GM18951 (cell line): ENCODE measurements around the gene DNAAF9.

Experiments used
- POLR2A ChIP-seq: IDR thresholded peaks from 4 replicates; pipeline ENCODE4 v1.6.1; 2011; ENCODE audit warnings: mild to moderate bottlenecking; ENCODE audit not compliant: insufficient read length, insufficient read depth; ENCODE audit errors: extremely low read depth
- in situ Hi-C: fragments of 300-500 bp; cut with MboI; formaldehyde crosslinking; loops from one replicate; pipeline ENCODE4 v1.12.0; 2022; ENCODE audit warnings: low sequenced_read_pairs, mixed read lengths, inconsistent platforms; ENCODE audit not compliant: unreplicated experiment

The DNAAF9 gene

GRCh38 chr20:3380228-3381070, 27.0 kb downstream of the DNAAF9 start:
- TF ChIP-seq POLR2A, result no peak
- in situ Hi-C loops, result no loop called here

- in situ Hi-C loops, result no loop called here
- no peak for TF ChIP-seq POLR2A
Observed at GRCh38 chr20:3378138-3378537, 29.3 kb downstream of the DNAAF9 start.

- in situ Hi-C loops, result no loop called here
- TF ChIP-seq POLR2A, result no peak
Observed at GRCh38 chr20:3377644-3378043, 29.8 kb downstream of the DNAAF9 start.

DNA sequence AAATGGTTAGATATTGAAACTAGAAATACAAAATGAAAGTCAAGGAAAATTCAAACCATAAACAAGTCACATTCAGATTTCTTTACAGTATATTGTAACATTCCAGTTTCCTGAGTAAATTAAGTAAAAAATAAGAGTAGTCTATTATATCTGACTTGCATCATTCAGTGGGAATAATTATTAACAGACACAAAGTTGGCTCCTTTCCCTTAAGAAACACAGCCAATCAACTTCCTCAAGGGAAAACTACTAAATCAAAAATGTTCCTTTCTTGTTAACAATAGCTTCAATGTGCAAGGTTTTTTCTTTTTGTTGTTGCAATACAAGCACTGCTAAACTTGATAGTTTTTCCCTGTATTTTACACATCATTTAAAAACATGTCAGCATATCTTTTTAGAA, 33.2 kb downstream of the DNAAF9 start:
- TF ChIP-seq POLR2A, result no peak
- in situ Hi-C loops, result no loop called here

DNA sequence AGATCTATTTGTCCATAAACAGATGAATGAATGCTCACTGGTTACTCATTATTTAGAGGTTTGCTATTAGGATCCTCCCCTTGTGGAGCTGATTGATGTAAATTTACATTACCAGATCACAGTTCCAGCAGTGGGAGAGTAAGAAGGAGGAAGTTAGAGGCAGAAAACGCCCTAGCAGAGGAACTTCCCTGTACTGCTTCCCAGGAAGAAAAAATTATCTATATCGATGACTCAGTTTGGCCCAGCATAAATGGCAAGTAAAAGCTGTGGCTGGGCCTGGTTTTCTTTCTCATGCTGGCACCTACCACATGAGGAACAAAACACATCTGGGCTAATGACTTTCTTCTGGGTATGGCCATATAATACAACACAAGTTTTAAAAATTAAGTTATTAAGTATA, 35.7 kb downstream of the DNAAF9 start:
- in situ Hi-C loops, result no loop called here
- TF ChIP-seq POLR2A, result no peak

GRCh38 chr20:3367089-3367488, 40.4 kb downstream of the DNAAF9 start:
- in situ Hi-C loops, result no loop called here
- no peak for TF ChIP-seq POLR2A

DNA sequence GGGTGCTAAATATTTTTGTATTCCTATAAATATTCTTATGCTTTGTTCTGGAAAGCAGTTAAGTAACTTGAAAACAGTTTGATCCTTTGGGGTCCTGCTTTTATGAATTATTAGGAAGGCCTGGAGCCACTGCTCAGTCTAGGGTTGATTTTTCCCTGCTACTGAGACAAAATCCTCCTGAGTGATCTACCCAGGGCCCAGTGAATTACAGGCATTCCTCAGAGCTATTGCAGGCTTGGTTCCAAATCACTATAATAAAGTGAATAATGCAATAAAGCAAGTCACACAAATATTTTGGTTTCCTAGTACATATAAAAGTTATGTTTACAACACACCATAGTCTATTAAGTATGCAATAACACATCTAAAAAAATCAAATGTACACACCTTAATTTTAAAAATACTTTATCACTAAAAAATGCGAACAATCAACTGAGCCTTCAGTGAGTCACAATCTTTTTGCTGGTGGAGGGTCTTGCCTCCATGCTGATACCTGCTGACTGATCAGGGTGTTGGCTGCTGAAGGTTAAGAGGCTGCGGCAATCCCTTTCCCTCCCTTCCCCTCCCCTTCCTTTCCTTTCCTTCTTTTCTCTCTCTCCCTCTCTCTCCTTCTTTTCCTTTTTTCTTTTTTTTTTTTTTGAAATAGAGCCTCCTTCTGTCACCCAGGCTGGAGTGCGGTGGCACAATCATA, 43.0 kb downstream of the DNAAF9 start:
- in situ Hi-C loops, result no loop called here
- TF ChIP-seq POLR2A, result no peak

DNA sequence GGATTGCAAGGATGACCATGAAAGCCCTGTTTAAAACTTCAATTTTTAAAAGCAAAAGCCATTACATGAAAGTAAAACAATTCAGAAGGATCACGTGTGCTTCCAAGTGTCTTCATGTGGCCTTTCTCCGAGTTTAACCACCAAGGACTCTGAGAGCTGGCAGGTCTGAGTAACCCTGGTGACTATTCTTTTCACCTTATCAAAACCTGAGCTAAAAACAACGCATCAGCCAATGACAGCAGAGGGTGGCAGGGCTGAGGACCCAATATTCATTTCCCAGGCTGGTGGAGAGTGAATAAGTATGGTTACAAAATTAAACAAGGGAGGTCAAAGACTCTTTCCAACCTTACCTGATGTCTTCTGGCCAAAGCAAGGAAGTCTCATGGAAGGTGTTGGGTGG, 46.7 kb downstream of the DNAAF9 start:
- no peak for TF ChIP-seq POLR2A
- in situ Hi-C loops, result no loop called here

DNA sequence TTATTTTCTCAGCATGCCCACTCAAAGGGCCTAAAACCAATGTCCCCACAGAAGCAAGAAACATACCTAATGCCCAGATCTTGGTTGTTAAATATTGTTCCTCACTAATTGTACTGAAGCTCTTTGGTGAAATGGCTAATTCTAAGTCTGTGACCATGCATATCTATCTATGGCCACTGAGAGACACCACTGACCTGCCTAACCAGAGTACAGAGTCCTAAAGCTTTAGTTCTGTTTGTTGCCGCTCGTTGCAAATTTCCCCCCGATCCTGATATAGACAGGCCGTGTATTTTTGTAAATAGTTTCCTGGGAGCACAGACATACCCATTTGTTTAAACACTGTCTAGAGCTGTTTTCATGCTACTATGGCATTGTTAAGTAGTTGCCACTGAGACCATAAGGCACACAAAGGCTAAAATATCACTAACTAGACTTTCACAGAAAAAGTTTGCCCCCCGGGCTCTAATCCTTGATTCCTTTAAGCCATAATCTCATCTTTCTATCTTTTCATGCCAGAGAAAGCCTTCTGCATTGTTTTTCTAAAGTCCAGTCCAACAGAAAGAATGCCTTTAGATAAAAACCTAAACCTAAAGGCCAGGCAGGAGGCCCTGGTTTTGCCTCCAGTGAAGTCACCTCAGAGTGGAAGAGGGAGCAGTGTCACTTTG, 48.7 kb downstream of the DNAAF9 start:
- in situ Hi-C loops, result no loop called here
- no peak for TF ChIP-seq POLR2A
